Stimulated activated CD4-positive, alpha-beta T cell treated with anti-CD3 and anti-CD28 coated beads, Interleukin-12 subunit alpha, Interleukin-12 subunit beta, amount 100 ng/mL, for 24 hours (primary cell): ENCODE measurements around the gene ASTN1.

ENCODE experiments used
- DNase-seq, 2 experiments: peaks; one replicate each; pipeline ENCODE4 v3.0.0-alpha.2; 2020; ENCODE audit warnings: low read depth in 2 of 2

The ASTN1 gene

GRCh38 chr1:176926330-176927086, 238.0 kb downstream of the ASTN1 start:
- DNase-seq = no peak

GRCh38 chr1:176925223-176925622, 239.3 kb downstream of the ASTN1 start:
- no peak for DNase-seq

- no peak for DNase-seq
Observed at GRCh38 chr1:176923283-176923682, 241.2 kb downstream of the ASTN1 start.

- no peak for DNase-seq
Observed at GRCh38 chr1:176919386-176920378, 244.8 kb downstream of the ASTN1 start.

- no peak for DNase-seq
Observed at GRCh38 chr1:176905648-176906047, 258.9 kb downstream of the ASTN1 start.

GRCh38 chr1:176904057-176904751, 260.3 kb downstream of the ASTN1 start:
- no peak for DNase-seq

GRCh38 chr1:176903474-176903873, 261.0 kb downstream of the ASTN1 start:
- DNase-seq = no peak

GRCh38 chr1:176899321-176899720, 265.2 kb downstream of the ASTN1 start:
- no peak for DNase-seq

- DNase-seq = peak in 1 of 2 experiments; percentile 38
Observed at GRCh38 chr1:176897350-176898236, 266.9 kb downstream of the ASTN1 start.

- DNase-seq = no peak
Observed at GRCh38 chr1:176896216-176896615, 268.3 kb downstream of the ASTN1 start.

GRCh38 chr1:176894450-176894849, 270.1 kb downstream of the ASTN1 start:
- no peak for DNase-seq

GRCh38 chr1:176893625-176894352, 270.7 kb downstream of the ASTN1 start:
- no peak for DNase-seq

- no peak for DNase-seq
Observed at GRCh38 chr1:176888471-176889032, 276.0 kb downstream of the ASTN1 start.

- DNase-seq = no peak
Observed at GRCh38 chr1:176885751-176886150, 278.8 kb downstream of the ASTN1 start.

GRCh38 chr1:176885341-176885740, 279.2 kb downstream of the ASTN1 start:
- DNase-seq = no peak

- DNase-seq = no peak
Observed at GRCh38 chr1:176884911-176885310, 279.6 kb downstream of the ASTN1 start.

GRCh38 chr1:176884286-176884685, 280.2 kb downstream of the ASTN1 start:
- DNase-seq = no peak

- peak in 1 of 2 experiments; percentile 38 for DNase-seq
Observed at GRCh38 chr1:176880955-176881595, 283.4 kb downstream of the ASTN1 start.
